Gastrocnemius medialis (tissue), 4 donors: ENCODE measurements around the gene SEC31B. TPM values are rescaled to one million over a fixed set of nuclear protein-coding genes. Genes with fewer than 3 reads are reported as not detected.

Experiments
- ATAC-seq, 2 donors: fragments of 150-250 bp; one replicate each; pipeline ENCODE4 v1.9.1; 2016
- DNase-seq, 2 donors: peaks; one replicate each; pipeline ENCODE4 v3.0.0-alpha.2; 2019
- H3K27ac ChIP-seq, 4 donors: fragments of 200-600 bp; sonication (generic); 1 replicate in 1 of 4; 2 replicates in 3 of 4; pipeline ENCODE4 v1.5.1; 2016 to 2018; ENCODE audit warnings: mild to moderate bottlenecking in 2 of 4, moderate library complexity in 1 of 4
- H3K27me3 ChIP-seq, 3 donors: fragments of 200-600 bp; sonication (generic) in 2 of 3; 1 replicate in 1 of 3; 2 replicates in 2 of 3; pipeline versions ENCODE4 v1.5.1 to v1.6.0; 2016 to 2019; ENCODE audit warnings: mild to moderate bottlenecking in 1 of 3, moderate library complexity in 1 of 3
- H3K36me3 ChIP-seq, 2 donors: fragments of 200-600 bp; sonication (generic) in 1 of 2; one replicate each; pipeline ENCODE4 v1.5.1; 2017 to 2018
- H3K4me1 ChIP-seq, 2 donors: fragments of 200-600 bp; sonication (generic) in 1 of 2; one replicate each; pipeline ENCODE4 v1.5.1; 2016 to 2017; ENCODE audit warnings: mild to moderate bottlenecking in 2 of 2
- H3K4me3 ChIP-seq, 4 donors: fragments of 200-600 bp; sonication (generic) in 3 of 4; 1 replicate in 1 of 4; 2 replicates in 3 of 4; pipeline ENCODE4 v1.5.1; 2016 to 2019; ENCODE audit warnings: mild to moderate bottlenecking in 2 of 4
- H3K9me3 ChIP-seq, 3 donors: fragments of 200-600 bp; sonication (generic) in 2 of 3; 1 replicate in 1 of 3; 2 replicates in 2 of 3; pipeline ENCODE4 v1.5.1; 2016 to 2019
- POLR2A ChIP-seq, 2 donors: fragments of 450-650 bp; IDR thresholded peaks; one replicate each; pipeline ENCODE4 v1.6.1; 2017; ENCODE audit warnings: antibody characterized with exemption in 2 of 2, mild to moderate bottlenecking in 2 of 2, moderate library complexity in 2 of 2
- in situ Hi-C, 4 donors: fragments of 200-750 bp; cut with MboI; loops; one replicate each; pipeline versions ENCODE4 v1.15.0 to v1.8.0; 2017; ENCODE audit warnings: low sequenced_read_pairs in 4 of 4
- intact Hi-C: fragments of 100-400 bp; cut with DNase I; formaldehyde crosslinking; loops from one replicate; pipeline ENCODE4 v1.15.1; 2023; ENCODE audit warnings: low total_unique reads
- total RNA-seq, 4 donors: library from RNA; depleted of rRNA; stranded (reverse); fragments of >200 nt; gene quantifications; one replicate each; pipeline versions ENCODE4 v1.1.0 to v1.2.3, GENCODE V29; 2016
- TF ChIP-seq, protein P1 (sequence below), 5 experiments: fragments of 450-650 bp in 3 of 5; fragments of 200-600 bp in 2 of 5; sonication (generic) in 2 of 5; IDR thresholded peaks in 4 of 5; conservative IDR thresholded peaks in 1 of 5; 1 replicate in 4 of 5; 2 replicates in 1 of 5; pipeline ENCODE4 v1.5.1; 2016 to 2019; ENCODE audit warnings: antibody characterized with exemption in 5 of 5, mild to moderate bottlenecking in 3 of 5, moderate library complexity in 3 of 5

Gene SEC31B
- total RNA-seq, 4 donors from 2014 or later = 1.7 to 3.8 (median 2.1) TPM

GRCh38 chr10:100442548-100442947, 77.1 kb downstream of the SEC31B start:
- H3K27ac ChIP-seq = no peak overlapping the region
- DNase-seq = no peak
- intact Hi-C loops = no loop called here
- H3K4me3 ChIP-seq = no peak overlapping the region
- in situ Hi-C loops = no loop called here
- no peaks in the 10 kb centered on the region for H3K27me3 ChIP-seq
- no peak for ATAC-seq
- H3K36me3 ChIP-seq = no peaks in the 10 kb centered on the region
- H3K4me1 ChIP-seq = peaks cover 2 to 9% of the 10 kb centered on the region in 2 donors
- TF ChIP-seq, protein P1, sequence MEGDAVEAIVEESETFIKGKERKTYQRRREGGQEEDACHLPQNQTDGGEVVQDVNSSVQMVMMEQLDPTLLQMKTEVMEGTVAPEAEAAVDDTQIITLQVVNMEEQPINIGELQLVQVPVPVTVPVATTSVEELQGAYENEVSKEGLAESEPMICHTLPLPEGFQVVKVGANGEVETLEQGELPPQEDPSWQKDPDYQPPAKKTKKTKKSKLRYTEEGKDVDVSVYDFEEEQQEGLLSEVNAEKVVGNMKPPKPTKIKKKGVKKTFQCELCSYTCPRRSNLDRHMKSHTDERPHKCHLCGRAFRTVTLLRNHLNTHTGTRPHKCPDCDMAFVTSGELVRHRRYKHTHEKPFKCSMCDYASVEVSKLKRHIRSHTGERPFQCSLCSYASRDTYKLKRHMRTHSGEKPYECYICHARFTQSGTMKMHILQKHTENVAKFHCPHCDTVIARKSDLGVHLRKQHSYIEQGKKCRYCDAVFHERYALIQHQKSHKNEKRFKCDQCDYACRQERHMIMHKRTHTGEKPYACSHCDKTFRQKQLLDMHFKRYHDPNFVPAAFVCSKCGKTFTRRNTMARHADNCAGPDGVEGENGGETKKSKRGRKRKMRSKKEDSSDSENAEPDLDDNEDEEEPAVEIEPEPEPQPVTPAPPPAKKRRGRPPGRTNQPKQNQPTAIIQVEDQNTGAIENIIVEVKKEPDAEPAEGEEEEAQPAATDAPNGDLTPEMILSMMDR (IDR thresholded peaks at IDR 0.05 in 4 of 5, conservative IDR thresholded peaks at IDR 0.05 in 1 of 5) = no peak
- no peak for TF ChIP-seq POLR2A (IDR thresholded peaks at IDR 0.05)
- no peaks in the 10 kb centered on the region for H3K9me3 ChIP-seq

DNA sequence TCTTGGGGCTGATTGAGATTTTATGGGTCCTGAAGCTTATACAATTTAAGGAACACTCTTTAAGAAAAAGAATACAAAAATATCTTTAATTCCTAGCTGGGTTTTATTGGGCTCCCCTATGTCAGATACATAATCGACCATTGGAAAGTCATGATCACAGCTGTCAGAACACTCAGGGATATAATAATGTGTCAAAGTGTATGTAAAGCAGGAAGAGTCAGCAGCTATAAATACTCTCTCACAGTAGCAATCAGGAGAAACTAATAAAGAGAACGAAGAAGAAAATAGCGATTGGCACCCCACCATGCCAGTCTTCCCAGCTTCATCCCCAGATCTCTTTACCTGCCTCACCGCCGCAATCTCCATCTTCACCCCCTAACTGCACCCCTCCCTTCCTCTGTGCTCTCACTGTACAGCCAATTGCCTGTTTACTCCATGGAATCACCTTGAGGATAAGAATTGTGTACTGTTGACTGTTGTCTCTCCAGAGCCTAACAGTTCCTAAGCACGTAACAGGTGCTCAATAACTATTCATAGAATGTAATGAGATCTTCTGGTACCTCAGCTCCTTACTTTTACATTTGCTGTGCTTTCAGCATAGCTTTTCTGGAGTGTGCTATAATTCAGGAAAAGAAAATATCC, 80.9 kb downstream of the SEC31B start:
- no peaks in the 10 kb centered on the region for H3K9me3 ChIP-seq
- H3K27me3 ChIP-seq = no peaks in the 10 kb centered on the region
- ATAC-seq (peak; percentile 64 to 87), DNase-seq (no peak)
- no peaks in the 10 kb centered on the region for H3K36me3 ChIP-seq
- H3K4me3 ChIP-seq = no peak overlapping the region
- H3K4me1 ChIP-seq = peaks cover 6 to 9% of the 10 kb centered on the region in 2 donors
- intact Hi-C loops = no loop called here
- TF ChIP-seq, protein P1 (IDR thresholded peaks at IDR 0.05 in 4 of 5, conservative IDR thresholded peaks at IDR 0.05 in 1 of 5) = no peak
- no peak for TF ChIP-seq POLR2A (IDR thresholded peaks at IDR 0.05)
- H3K27ac ChIP-seq = peak overlapping the region; percentile 33 to 68 (median 66)
- in situ Hi-C loops = loop anchor here in 2 of 4 donors (5.0 kb wide), 2 partner anchors 79 to 84 kb away; partner anchors contain the start of gene SEC31B (in 1 of the 2)

Other genes starting within 250 kb of the SEC31B start
- 100 to 1,000 TPM in 1 of 4 donors, 10 to 100 TPM in 3; 60.4 to 114 (median 75.1) TPM for gene BLOC1S2, start 233.2 kb downstream of the SEC31B start, total RNA-seq
- gene PKD2L1, start 189.6 kb downstream of the SEC31B start, total RNA-seq = not detected
- gene SCD, start 172.6 kb downstream of the SEC31B start, total RNA-seq = 1 to 10 TPM; 1.1 to 1.9 (median 1.6) TPM
- not detected for gene WNT8B, start 56.9 kb downstream of the SEC31B start, total RNA-seq
- gene NDUFB8, start 10.0 kb upstream of the SEC31B start, total RNA-seq = 100 to 1,000 TPM; 170 to 229 (median 219) TPM
- gene HIF1AN, start 16.1 kb upstream of the SEC31B start, total RNA-seq = 10 to 100 TPM; 21.6 to 25.7 (median 24.0) TPM
- not detected for gene PAX2, start 225.7 kb upstream of the SEC31B start, total RNA-seq